HepG2 (cell line): ENCODE measurements around the gene PNKD. TPM values are rescaled to one million over a fixed set of nuclear protein-coding genes. Genes with fewer than 3 reads are reported as not detected.

Experiments used
- AHR ChIP-seq: IDR thresholded peaks from 2 replicates; pipeline ENCODE4 v1.6.1; 2018; ENCODE audit warnings: missing genetic modification reagents, missing compliant biosample characterization
- CEBPG ChIP-seq: IDR thresholded peaks from 2 replicates; pipeline ENCODE4 v1.6.1; 2016
- HMG20B ChIP-seq: conservative IDR thresholded peaks from 2 replicates; pipeline ENCODE4 v1.6.1; 2016; ENCODE audit warnings: missing genetic modification reagents, missing compliant biosample characterization
- HMGXB4 ChIP-seq, 2 experiments: sonication (generic) in 1 of 2; formaldehyde crosslinking in 1 of 2; IDR thresholded peaks; 2 replicates each; pipeline versions ENCODE4 v1.4.0 to v1.6.1; 2018 to 2020; ENCODE audit warnings: missing genetic modification reagents in 2 of 2, borderline replicate concordance in 1 of 2, low read depth in 1 of 2, mild to moderate bottlenecking in 1 of 2, missing biosample characterization in 1 of 2
- IKZF5 ChIP-seq: IDR thresholded peaks from 2 replicates; pipeline ENCODE4 v1.6.1; 2018; ENCODE audit warnings: missing genetic modification reagents, mild to moderate bottlenecking, missing compliant biosample characterization
- JUN ChIP-seq: sonication (generic); formaldehyde crosslinking; IDR thresholded peaks from 2 replicates; pipeline ENCODE4 v1.4.0; 2020; ENCODE audit warnings: mild to moderate bottlenecking, missing genetic modification reagents
- KLF6 ChIP-seq: IDR thresholded peaks from 2 replicates; pipeline ENCODE4 v1.8.0; 2016; ENCODE audit warnings: missing biosample characterization, missing genetic modification reagents
- NCOR1 ChIP-seq: fragments of 200-600 bp; sonication (generic); IDR thresholded peaks from 2 replicates; pipeline ENCODE4 v1.7.0; 2017; ENCODE audit warnings: antibody characterized with exemption, low read length, borderline replicate concordance
- NFRKB ChIP-seq: fragments of 450-650 bp; IDR thresholded peaks from 2 replicates; pipeline ENCODE4 v1.6.1; 2017
- PAWR ChIP-seq: sonication (generic); formaldehyde crosslinking; IDR thresholded peaks from 2 replicates; pipeline ENCODE4 v1.4.0; 2020; ENCODE audit warnings: missing genetic modification reagents, mild to moderate bottlenecking, borderline replicate concordance
- PAXIP1 ChIP-seq: sonication (generic); formaldehyde crosslinking; conservative IDR thresholded peaks from 2 replicates; pipeline ENCODE4 v1.4.0; 2020; ENCODE audit warnings: mild to moderate bottlenecking, missing genetic modification reagents, moderate library complexity
- PHF8 ChIP-seq: sonication (generic); formaldehyde crosslinking; IDR thresholded peaks from 2 replicates; pipeline ENCODE4 v1.5.0; 2020; ENCODE audit warnings: missing genetic modification reagents
- POGZ ChIP-seq: sonication (generic); formaldehyde crosslinking; IDR thresholded peaks from 2 replicates; pipeline ENCODE4 v1.4.0; 2020; ENCODE audit warnings: mild to moderate bottlenecking, missing genetic modification reagents
- THAP8 ChIP-seq: sonication (generic); formaldehyde crosslinking; IDR thresholded peaks from 2 replicates; pipeline ENCODE4 v1.5.1; 2020; ENCODE audit warnings: missing genetic modification reagents, mild to moderate bottlenecking, borderline replicate concordance
- ZFP91 ChIP-seq: sonication (generic); formaldehyde crosslinking; IDR thresholded peaks from 2 replicates; pipeline ENCODE4 v1.9.0; 2022; ENCODE audit warnings: missing genetic modification reagents, mild to moderate bottlenecking, borderline replicate concordance
- ZMYM3 ChIP-seq: sonication (generic); formaldehyde crosslinking; IDR thresholded peaks from 2 replicates; pipeline ENCODE4 v1.5.1; 2020; ENCODE audit warnings: mild to moderate bottlenecking, missing genetic modification reagents
- ZNF143 ChIP-seq: sonication (generic); formaldehyde crosslinking; IDR thresholded peaks from 2 replicates; pipeline ENCODE4 v1.4.0; 2020; ENCODE audit warnings: missing genetic modification reagents
- ZNF292 ChIP-seq: sonication (generic); formaldehyde crosslinking; IDR thresholded peaks from 2 replicates; pipeline ENCODE4 v1.8.1; 2022; ENCODE audit warnings: mild to moderate bottlenecking, low read depth, missing genetic modification reagents, borderline replicate concordance
- ZNF350 ChIP-seq: sonication (generic); formaldehyde crosslinking; IDR thresholded peaks from 2 replicates; pipeline ENCODE4 v1.4.0; 2020; ENCODE audit warnings: mild to moderate bottlenecking, low read depth, missing genetic modification reagents, borderline replicate concordance
- ZSCAN21 ChIP-seq: sonication (generic); formaldehyde crosslinking; IDR thresholded peaks from 2 replicates; pipeline ENCODE4 v1.8.0; 2022; ENCODE audit warnings: mild to moderate bottlenecking, missing genetic modification reagents, moderate library complexity, borderline replicate concordance
- polyA plus RNA-seq, 8 experiments: library from polyadenylated mRNA; depleted of rRNA in 3 of 8; stranded (reverse) in 7 of 8; unstranded in 1 of 8; fragments of >200 nt; fragmentation: Illumina TruSeq in 4 of 8; extraction: Trizol in 4 of 8; gene quantifications; 2 replicates each; pipeline versions ENCODE4 v1.2.1 to v1.2.3, GENCODE V29; 2011 to 2016; ENCODE audit warnings: low read depth in 4 of 8, missing spikeins in 1 of 8, mixed read lengths in 1 of 8; ENCODE audit not compliant: insufficient read depth in 1 of 8
- total RNA-seq, 5 experiments: library from RNA; depleted of rRNA; stranded (reverse); fragments of >200 nt; fragmentation: Illumina TruSeq; extraction: Trizol; gene quantifications; 2 replicates each; pipeline ENCODE4 v1.2.3, GENCODE V29; 2016; ENCODE audit warnings: low read depth in 1 of 5

Gene PNKD
- total and polyA plus RNA-seq, 2 of the 13 experiments (the other 11 are each of a cell fraction or from before 2014, with no cell fraction given), result 55.9 to 80.4 TPM

GRCh38 chr2:218301176-218301819 lies 31.0 kb downstream of the PNKD start (continued):
- peak; percentile 47 for TF ChIP-seq PAXIP1 (CRISPR knock-in tag)
- TF ChIP-seq PHF8 (CRISPR knock-in tag), result peak; percentile 40; the same call in 1 of the 2 replicates
- peak; percentile 87 for TF ChIP-seq ZFP91 (CRISPR knock-in tag)
- TF ChIP-seq NCOR1, result peak; percentile 28; the same call in 1 of the 2 replicates
- no peak for TF ChIP-seq PAWR (CRISPR knock-in tag)
- TF ChIP-seq THAP8 (CRISPR knock-in tag), result no peak
- 0 out of 2 replicates have a peak, but pooled peaks have one; percentile 75 for TF ChIP-seq JUN (CRISPR knock-in tag)
- TF ChIP-seq ZSCAN21 (CRISPR knock-in tag), result 0 out of 2 replicates have a peak, but pooled peaks have one; percentile 43
- TF ChIP-seq CEBPG (CRISPR knock-in tag), result peak; percentile 73
- TF ChIP-seq POGZ, result peak; percentile 84
- peak; percentile 61; the same call in 1 of the 2 replicates for TF ChIP-seq KLF6
- peak; percentile 76; the same call in 1 of the 2 replicates for TF ChIP-seq AHR
- TF ChIP-seq ZNF143 (CRISPR knock-in tag), result peak; percentile 48; the same call in 1 of the 2 replicates
- peak; percentile 86 for TF ChIP-seq IKZF5 (CRISPR knock-in tag)
- peak; percentile 65; the same call in 1 of the 2 replicates for TF ChIP-seq HMG20B (CRISPR knock-in tag)
- no peak for TF ChIP-seq NFRKB
- TF ChIP-seq HMGXB4 (CRISPR knock-in tag; IDR thresholded peaks at IDR 0.05; ENCODE audit: borderline replicate concordance in 1 of 2, low read depth in 1 of 2), result peak; percentile 91 to 94
- TF ChIP-seq ZNF292, result peak; percentile 56; the same call in 1 of the 2 replicates
- peak; percentile 94 for TF ChIP-seq ZMYM3 (CRISPR knock-in tag)
- TF ChIP-seq ZNF350, result peak; percentile 65
